Keratinocyte (primary cell): Measurements from ENCODE around the gene CNTD1. TPM values are rescaled to one million over a fixed set of nuclear protein-coding genes. Genes with fewer than 3 reads are reported as not detected.
"Not testable (repeated sequence)": the region's sequence is repeated elsewhere in the genome, so short reads cannot be mapped to it uniquely, and the experiment has no call there.

Experiments used
- DNase-seq: peaks from one replicate; pipeline ENCODE4 v3.0.0-alpha.2; 2011; ENCODE audit warnings: low read depth, missing footprints, low spot score
- FAIRE-seq: peaks from 2 replicates; lab custom pipeline; 2011; peaks lifted over from hg19 to GRCh38; lab: Jason Lieb, UNC
- H2AFZ ChIP-seq: 2 replicates; pipeline ENCODE4 v1.6.0; 2012; ENCODE audit warnings: low read length, control low read depth, inconsistent platforms; ENCODE audit not compliant: control insufficient read depth
- H3K27ac ChIP-seq: 2 replicates; pipeline ENCODE4 v1.5.1; 2011; ENCODE audit warnings: low read length; ENCODE audit not compliant: control insufficient read depth, insufficient read depth
- H3K27me3 ChIP-seq: 3 replicates; pipeline ENCODE4 v1.6.0; 2011; ENCODE audit warnings: low read length; ENCODE audit not compliant: control insufficient read depth, insufficient read depth; ENCODE audit errors: extremely low read depth
- H3K36me3 ChIP-seq, 2 experiments: 2 replicates in 1 of 2; 3 replicates in 1 of 2; pipeline ENCODE4 v1.5.1; 2011; ENCODE audit warnings: low read length in 2 of 2, mild to moderate bottlenecking in 1 of 2; ENCODE audit not compliant: control insufficient read depth in 2 of 2, insufficient read depth in 2 of 2; ENCODE audit errors: extremely low read depth in 1 of 2
- H3K4me1 ChIP-seq: 3 replicates; pipeline ENCODE4 v1.5.1; 2011; ENCODE audit warnings: low read length; ENCODE audit not compliant: control insufficient read depth, insufficient read depth; ENCODE audit errors: extremely low read depth
- H3K4me2 ChIP-seq: 3 replicates; pipeline ENCODE4 v1.6.0; 2011; ENCODE audit warnings: low read depth, low read length; ENCODE audit not compliant: control insufficient read depth, insufficient read depth; ENCODE audit errors: extremely low read depth
- H3K4me3 ChIP-seq, 3 experiments: fragments of 200-600 bp in 1 of 3; sonication (generic) in 1 of 3; 2 replicates in 2 of 3; 3 replicates in 1 of 3; pipeline ENCODE4 v1.5.1; 2011 to 2016; ENCODE audit warnings: low read length in 3 of 3, mild to moderate bottlenecking in 3 of 3, control low read depth in 2 of 3, inconsistent platforms in 1 of 3, low read depth in 1 of 3, mixed read lengths in 1 of 3, mixed run types in 1 of 3, moderate library complexity in 1 of 3; ENCODE audit not compliant: control insufficient read depth in 2 of 3, insufficient read depth in 2 of 3; ENCODE audit errors: extremely low read depth in 1 of 3
- H3K79me2 ChIP-seq: 2 replicates; pipeline ENCODE4 v1.6.0; 2012; ENCODE audit warnings: low read length; ENCODE audit not compliant: control insufficient read depth, insufficient read depth
- H3K9ac ChIP-seq: 3 replicates; pipeline ENCODE4 v1.6.0; 2011; ENCODE audit warnings: low read length; ENCODE audit not compliant: control insufficient read depth, insufficient read depth; ENCODE audit errors: extremely low read depth
- H3K9me1 ChIP-seq: 3 replicates; pipeline ENCODE4 v1.6.0; 2011; ENCODE audit warnings: low read length; ENCODE audit not compliant: control insufficient read depth, insufficient read depth; ENCODE audit errors: extremely low read depth
- H3K9me3 ChIP-seq: 2 replicates; pipeline ENCODE4 v1.5.1; 2012; ENCODE audit warnings: low read depth, low read length; ENCODE audit not compliant: control insufficient read depth
- H4K20me1 ChIP-seq: 3 replicates; pipeline ENCODE4 v1.6.0; 2011; ENCODE audit warnings: low read length; ENCODE audit not compliant: control insufficient read depth, insufficient read depth; ENCODE audit errors: extremely low read depth
- EZH2 ChIP-seq: IDR thresholded peaks from one replicate; pipeline ENCODE4 v1.6.1; 2012; ENCODE audit warnings: inconsistent platforms, mild to moderate bottlenecking, low read length, moderate library complexity
- dilution Hi-C: fragments of 300-500 bp; cut with MboI; formaldehyde crosslinking; loops from one replicate; pipeline ENCODE4 v1.7.0; 2020; ENCODE audit warnings: low sequenced_read_pairs; ENCODE audit not compliant: extremely low pct_ligation_motif_present
- polyA plus RNA-seq, 5 experiments: library from polyadenylated mRNA; depleted of rRNA in 3 of 5; stranded (reverse) in 3 of 5; stranded (forward) in 1 of 5; unstranded in 1 of 5; fragments of >200 nt; gene quantifications; 1 replicate in 1 of 5; 2 replicates in 3 of 5; 3 replicates in 1 of 5; pipeline versions ENCODE4 v1.2.1 to v1.2.3, GENCODE V29; 2011 to 2012; ENCODE audit warnings: missing spikeins in 2 of 5, low read depth in 1 of 5, low replicate concordance in 1 of 5
- TF ChIP-seq, protein P1 (sequence below), 3 experiments: IDR thresholded peaks in 1 of 3; conservative IDR thresholded peaks in 1 of 3; optimal IDR thresholded peaks in 1 of 3; 2 replicates in 2 of 3; 3 replicates in 1 of 3; pipeline versions ENCODE3 to v1.5.1; 2011; ENCODE audit warnings: low read length in 3 of 3, mild to moderate bottlenecking in 3 of 3, moderate library complexity in 2 of 3, control low read depth in 1 of 3, inconsistent platforms in 1 of 3; ENCODE audit not compliant: insufficient read depth in 2 of 3; ENCODE audit errors: extremely low read depth in 1 of 3

CNTD1 gene
- polyA plus RNA-seq, 1 donor (not counting 4 experiments of a cell fraction or from before 2014, with no cell fraction given): not detected

DNA sequence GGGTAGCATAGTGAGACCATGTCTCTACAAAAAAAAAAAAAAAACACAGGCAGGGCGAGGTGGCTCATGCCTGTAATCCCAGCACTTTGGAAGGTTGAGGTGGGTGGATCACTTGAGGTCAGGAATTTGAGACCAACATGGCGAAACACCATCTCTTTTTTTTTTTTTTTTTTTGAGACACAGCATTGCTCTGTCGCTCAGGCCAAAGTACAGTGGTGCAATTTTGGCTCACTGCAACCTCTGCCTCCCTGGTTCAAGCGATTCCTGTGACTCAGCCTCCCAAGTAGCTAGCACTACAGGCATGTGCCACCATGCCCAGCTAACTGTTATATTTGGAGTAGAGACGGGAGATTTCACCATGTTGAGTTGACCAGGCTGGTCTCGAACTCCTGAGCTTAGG is 32.5 kb upstream of the CNTD1 start:
- TF ChIP-seq EZH2: no peak
- TF ChIP-seq, protein P1, sequence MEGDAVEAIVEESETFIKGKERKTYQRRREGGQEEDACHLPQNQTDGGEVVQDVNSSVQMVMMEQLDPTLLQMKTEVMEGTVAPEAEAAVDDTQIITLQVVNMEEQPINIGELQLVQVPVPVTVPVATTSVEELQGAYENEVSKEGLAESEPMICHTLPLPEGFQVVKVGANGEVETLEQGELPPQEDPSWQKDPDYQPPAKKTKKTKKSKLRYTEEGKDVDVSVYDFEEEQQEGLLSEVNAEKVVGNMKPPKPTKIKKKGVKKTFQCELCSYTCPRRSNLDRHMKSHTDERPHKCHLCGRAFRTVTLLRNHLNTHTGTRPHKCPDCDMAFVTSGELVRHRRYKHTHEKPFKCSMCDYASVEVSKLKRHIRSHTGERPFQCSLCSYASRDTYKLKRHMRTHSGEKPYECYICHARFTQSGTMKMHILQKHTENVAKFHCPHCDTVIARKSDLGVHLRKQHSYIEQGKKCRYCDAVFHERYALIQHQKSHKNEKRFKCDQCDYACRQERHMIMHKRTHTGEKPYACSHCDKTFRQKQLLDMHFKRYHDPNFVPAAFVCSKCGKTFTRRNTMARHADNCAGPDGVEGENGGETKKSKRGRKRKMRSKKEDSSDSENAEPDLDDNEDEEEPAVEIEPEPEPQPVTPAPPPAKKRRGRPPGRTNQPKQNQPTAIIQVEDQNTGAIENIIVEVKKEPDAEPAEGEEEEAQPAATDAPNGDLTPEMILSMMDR (optimal IDR thresholded peaks at IDR 0.05 in 1 of 3, IDR thresholded peaks at IDR 0.05 in 1 of 3, conservative IDR thresholded peaks at IDR 0.05 in 1 of 3; ENCODE audit: extremely low read depth in 1 of 3, insufficient read depth in 2 of 3, low read length in 3 of 3): no peak
- Histone ChIP-seq H2AFZ (no peak overlapping the region), H4K20me1 (no peaks in the 10 kb centered on the region), H3K36me3 (no peaks in the 10 kb centered on the region), H3K4me2 (no peak overlapping the region), H3K27me3 (peaks cover 12% of the 10 kb centered on the region), H3K4me3 (no peak overlapping the region), H3K4me1 (no peaks in the 10 kb centered on the region), H3K9ac (no peak overlapping the region), H3K9me3 (no peaks in the 10 kb centered on the region), H3K27ac (no peak overlapping the region), H3K9me1 (no peaks in the 10 kb centered on the region), H3K79me2 (no peaks in the 10 kb centered on the region)
- dilution Hi-C loops: no loop called here
- DNase-seq (no peak), FAIRE-seq (no peak)

DNA sequence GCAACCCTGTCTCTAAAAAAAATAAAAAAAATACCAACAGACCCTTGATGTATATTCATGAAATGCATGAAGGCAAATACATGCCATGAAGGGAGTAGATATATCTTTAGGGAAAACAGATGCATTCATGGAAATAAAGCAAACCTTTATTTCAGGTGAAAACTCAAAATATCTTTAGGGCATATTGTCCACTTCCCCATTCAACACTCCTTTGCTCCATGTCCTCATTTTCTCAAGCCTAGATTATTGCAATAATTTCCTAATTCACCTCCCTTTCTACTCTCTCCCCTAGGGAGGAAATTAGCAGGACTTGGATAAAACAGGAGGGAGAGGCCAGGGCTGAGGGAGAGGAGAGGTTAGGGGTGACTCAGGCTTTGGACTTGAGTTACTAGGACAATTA is 31.1 kb upstream of the CNTD1 start:
- Histone ChIP-seq H4K20me1 (no peaks in the 10 kb centered on the region), H3K79me2 (no peaks in the 10 kb centered on the region), H2AFZ (no peak overlapping the region), H3K27ac (no peak overlapping the region), H3K4me2 (no peak overlapping the region), H3K9ac (no peak overlapping the region), H3K4me1 (no peaks in the 10 kb centered on the region), H3K27me3 (no peaks in the 10 kb centered on the region), H3K9me1 (no peaks in the 10 kb centered on the region), H3K36me3 (no peaks in the 10 kb centered on the region), H3K9me3 (no peaks in the 10 kb centered on the region), H3K4me3 (no peak overlapping the region)
- DNase-seq: no peak
- TF ChIP-seq EZH2: no peak
- TF ChIP-seq, protein P1 (optimal IDR thresholded peaks at IDR 0.05 in 1 of 3, IDR thresholded peaks at IDR 0.05 in 1 of 3, conservative IDR thresholded peaks at IDR 0.05 in 1 of 3; ENCODE audit: extremely low read depth in 1 of 3, insufficient read depth in 2 of 3, low read length in 3 of 3): no peak
- FAIRE-seq: no peak
- dilution Hi-C loops: no loop called here

DNA sequence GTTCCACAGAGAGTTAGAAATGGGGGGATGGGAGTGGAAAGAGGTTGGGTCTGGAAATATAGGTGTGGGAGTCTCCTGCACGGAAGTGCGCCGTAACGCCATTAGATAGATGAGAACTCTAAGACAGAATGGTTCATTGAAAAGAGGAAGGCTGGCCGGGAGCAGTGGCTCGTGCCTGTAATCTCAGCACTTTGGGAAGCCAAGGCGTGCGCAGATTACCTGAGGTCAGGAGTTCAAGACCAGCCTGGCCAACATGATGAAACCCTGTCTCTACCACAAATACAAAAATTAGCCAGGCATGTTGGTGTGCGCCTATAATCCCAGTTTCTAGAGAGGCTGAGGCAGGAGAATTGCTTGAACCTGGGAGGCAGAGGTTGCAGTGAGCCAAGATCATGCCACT is 30.7 kb upstream of the CNTD1 start:
- DNase-seq, FAIRE-seq, H3K79me2 ChIP-seq, H2AFZ ChIP-seq, H4K20me1 ChIP-seq, H3K4me1 ChIP-seq, H3K4me2 ChIP-seq, dilution Hi-C loops, H3K9ac ChIP-seq, H3K4me3 ChIP-seq, H3K27me3 ChIP-seq, H3K9me3 ChIP-seq, H3K36me3 ChIP-seq, H3K9me1 ChIP-seq, H3K27ac ChIP-seq: not testable (repeated sequence)

DNA sequence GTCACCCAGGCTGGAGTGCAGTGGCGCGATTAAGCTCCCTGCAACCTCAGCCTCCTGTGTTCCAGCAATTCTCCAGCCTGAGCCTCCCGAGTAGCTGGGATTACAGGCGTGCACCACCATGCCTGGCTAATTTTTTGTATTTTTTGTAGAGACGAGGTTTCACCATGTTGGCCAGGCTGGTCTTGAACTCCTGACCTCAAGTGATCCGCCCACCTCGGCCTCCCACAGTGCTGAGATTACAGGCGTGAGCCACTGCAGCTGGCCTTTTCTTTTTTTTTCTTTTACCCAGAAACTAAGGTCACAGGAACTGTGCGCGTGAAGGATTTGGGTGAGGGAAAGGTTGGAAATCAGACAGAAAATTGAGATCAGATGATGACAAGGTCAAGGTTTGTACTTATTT is 28.7 kb upstream of the CNTD1 start:
- DNase-seq, FAIRE-seq, H3K27me3 ChIP-seq, H3K4me2 ChIP-seq, dilution Hi-C loops, H3K36me3 ChIP-seq, H2AFZ ChIP-seq, H3K9ac ChIP-seq, H3K4me1 ChIP-seq, H3K27ac ChIP-seq, H4K20me1 ChIP-seq, H3K79me2 ChIP-seq, H3K9me3 ChIP-seq, H3K4me3 ChIP-seq, H3K9me1 ChIP-seq: not testable (repeated sequence)
